GM13976 (cell line): ENCODE measurements around the gene MAML2.

Experiments used
- DNase-seq: peaks from one replicate; pipeline ENCODE4 v3.0.0; 2012; ENCODE audit warnings: low spot score
- CTCF ChIP-seq: IDR thresholded peaks from 2 replicates; pipeline ENCODE4 v1.5.1; 2012; ENCODE audit warnings: borderline replicate concordance, mild to moderate bottlenecking; ENCODE audit not compliant: insufficient read depth; ENCODE audit errors: extremely low read depth, missing control alignments, control extremely low read depth
- in situ Hi-C: fragments of 300-500 bp; cut with MboI; formaldehyde crosslinking; loops from one replicate; pipeline ENCODE4 v1.12.0; 2022; ENCODE audit warnings: low sequenced_read_pairs, mixed read lengths, inconsistent platforms; ENCODE audit not compliant: unreplicated experiment

The MAML2 gene

DNA sequence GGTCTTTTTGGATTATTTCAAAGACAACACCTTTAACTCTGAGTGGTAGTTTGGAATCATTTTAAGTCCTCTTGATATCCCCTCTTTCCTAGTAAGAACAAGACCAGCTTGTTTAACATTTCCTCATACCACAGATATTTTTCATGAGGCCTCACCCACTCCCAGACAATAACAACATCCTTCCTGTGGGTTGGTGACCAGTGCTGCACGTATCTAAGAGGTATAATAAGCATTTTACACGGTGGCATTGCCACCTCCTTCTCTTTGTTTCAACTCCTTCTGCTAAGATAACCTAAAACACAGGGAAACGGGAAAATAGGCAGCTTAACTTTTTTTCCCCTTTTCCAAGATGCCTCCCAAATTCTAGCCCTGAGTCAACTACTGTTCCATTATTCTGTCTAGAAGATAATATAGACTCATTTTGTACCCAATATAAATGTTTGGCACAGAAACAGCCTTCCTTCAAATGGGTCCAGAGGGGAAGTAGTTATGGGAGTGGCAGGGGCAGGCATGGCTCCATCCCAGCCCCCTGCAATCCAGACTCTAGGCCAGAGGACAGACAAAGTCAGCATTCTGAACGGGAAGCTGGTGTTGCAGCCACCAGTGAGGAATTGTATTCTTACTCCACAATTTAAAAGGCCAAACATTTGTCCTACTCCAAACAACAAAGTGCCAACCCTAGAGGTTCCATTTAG lies 28.5 kb downstream of the MAML2 start:
- no peak for DNase-seq
- in situ Hi-C loops = no loop called here
- no peak for TF ChIP-seq CTCF

DNA sequence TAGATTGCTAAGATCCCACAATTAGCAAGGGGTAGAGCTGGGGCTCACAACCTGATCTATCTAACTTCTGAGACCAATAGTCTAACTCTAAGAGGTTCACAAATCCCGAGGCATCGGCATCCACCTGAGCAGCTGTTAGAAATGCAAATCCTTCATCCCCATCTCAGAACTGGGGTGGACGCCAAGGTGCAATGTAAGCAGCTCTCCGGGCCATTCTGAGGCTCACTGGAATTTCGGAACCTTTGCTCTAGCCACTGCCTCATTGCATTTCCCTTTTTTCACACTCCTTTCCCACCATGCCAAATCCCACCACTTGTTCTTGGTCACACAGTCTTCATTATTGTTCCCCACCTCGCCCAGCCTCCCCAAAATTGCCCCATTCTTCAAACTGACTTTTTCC lies 29.8 kb downstream of the MAML2 start:
- TF ChIP-seq CTCF = no peak
- in situ Hi-C loops = no loop called here

DNA sequence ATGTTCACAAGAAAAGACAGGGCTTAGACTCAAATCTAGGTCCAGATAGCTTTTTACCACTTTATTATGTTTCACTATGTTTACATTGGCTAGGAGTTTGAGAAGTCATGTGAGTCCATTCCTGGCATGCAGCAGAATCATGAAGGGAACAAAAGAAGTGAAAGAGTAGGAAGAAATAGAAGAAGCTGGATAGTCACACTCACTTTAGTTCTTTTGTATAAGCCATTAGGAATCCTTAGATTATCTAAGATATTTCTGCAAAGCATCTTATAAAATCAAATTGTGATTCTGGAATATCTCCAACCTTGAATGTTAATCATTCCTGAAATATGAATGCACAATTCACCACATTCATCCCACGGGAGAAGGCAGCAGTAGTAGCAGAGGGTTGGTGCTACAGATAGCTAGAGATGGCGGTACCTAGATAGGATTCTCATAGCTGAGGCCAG lies 31.9 kb downstream of the MAML2 start:
- in situ Hi-C loops = no loop called here
- DNase-seq = no peak
- TF ChIP-seq CTCF = no peak

More for the DNA sequence above, 29.8 kb downstream of the MAML2 start:
- DNase-seq = no peak

- no peak for TF ChIP-seq CTCF
- in situ Hi-C loops = no loop called here
Observed at GRCh38 chr11:96310236-96310635, 32.8 kb downstream of the MAML2 start.

GRCh38 chr11:96309643-96310017 lies 33.4 kb downstream of the MAML2 start:
- in situ Hi-C loops = no loop called here
- no peak for TF ChIP-seq CTCF
- no peak for DNase-seq

More at GRCh38 chr11:96310236-96310635, 32.8 kb downstream of the MAML2 start:
- DNase-seq = no peak

GRCh38 chr11:96309016-96309642 lies 33.9 kb downstream of the MAML2 start:
- in situ Hi-C loops = no loop called here
- no peak for DNase-seq
- TF ChIP-seq CTCF = no peak
